K562 (cell line): Measurements from ENCODE around the gene ARFGEF3. TPM values are rescaled to one million over a fixed set of nuclear protein-coding genes. Genes with fewer than 3 reads are reported as not detected.

Experiments
- ATAC-seq: fragments of 200-7000 bp; cut with Tn5 transposase; 3 replicates; pipeline ENCODE4 v1.9.1; 2020; ENCODE audit warnings: moderate library complexity
- BruUV-seq: library from RNA; stranded (reverse); fragments of 400-500 nt; replicated peaks from 2 replicates; lab custom pipeline; 2021; lab: Mats Ljungman, UMichigan
- CTCF ChIA-PET: fragments of 300-600 bp; formaldehyde crosslinking; extraction: SDS; loops from one replicate; lab custom pipeline; 2021; ENCODE audit warnings: low intra/inter-chr PET ratio; lab: Yijun Ruan, JAX
- POLR2A ChIA-PET: fragments of 300-600, 350-650 bp; sonication (Branson Sonifier 250); formaldehyde crosslinking; extraction: SDS; loops from one replicate; lab custom pipeline; 2021; ENCODE audit warnings: antibody characterized with exemption, inconsistent platforms; lab: Yijun Ruan, JAX
- DNase-seq, 4 experiments: peaks; one replicate each; pipeline versions ENCODE4 v3.0.0 to v3.0.0-alpha.2; 2011 to 2018; ENCODE audit warnings: low spot score in 3 of 4, mixed read lengths in 3 of 4; ENCODE audit errors: extremely low read depth in 1 of 4
- FAIRE-seq: peaks from 2 replicates; lab custom pipeline; 2011; peaks lifted over from hg19 to GRCh38; lab: Jason Lieb, UNC
- H2AFZ ChIP-seq: 2 replicates; pipeline ENCODE4 v1.6.0; 2011; ENCODE audit warnings: low read depth, low read length, control low read depth, inconsistent platforms
- H3K27ac ChIP-seq: fragments of 200-600 bp; 3 replicates; pipeline ENCODE4 v1.8.0; 2011; ENCODE audit warnings: low read depth, mild to moderate bottlenecking, control low read depth, inconsistent platforms, low read length, moderate library complexity, mixed read lengths; ENCODE audit errors: extremely low read depth
- H3K27me3 ChIP-seq, 2 experiments: fragments of 300-600 bp in 1 of 2; 2 replicates in 1 of 2; 3 replicates in 1 of 2; pipeline versions ENCODE4 v1.6.0 to v1.8.0; 2011; ENCODE audit warnings: inconsistent platforms in 2 of 2, low read length in 2 of 2, mild to moderate bottlenecking in 1 of 2, mixed read lengths in 1 of 2, moderate library complexity in 1 of 2; ENCODE audit not compliant: control insufficient read depth in 2 of 2, insufficient read depth in 2 of 2
- H3K36me3 ChIP-seq: fragments of 300-600 bp; 3 replicates; pipeline ENCODE4 v1.8.0; 2011; ENCODE audit warnings: mild to moderate bottlenecking, low read length, inconsistent platforms; ENCODE audit not compliant: control insufficient read depth, insufficient read depth
- H3K4me1 ChIP-seq, 2 experiments: fragments of 200-600 bp in 1 of 2; replicated peaks in 1 of 2; 2 replicates in 1 of 2; 3 replicates in 1 of 2; pipeline versions ENCODE4 v1.5.1 to v1.8.0; 2011; ENCODE audit warnings: inconsistent platforms in 2 of 2, low read length in 2 of 2, mild to moderate bottlenecking in 1 of 2, mixed read lengths in 1 of 2, moderate library complexity in 1 of 2; ENCODE audit not compliant: control insufficient read depth in 2 of 2, insufficient read depth in 2 of 2
- H3K4me2 ChIP-seq: 2 replicates; pipeline ENCODE4 v1.6.1; 2011; ENCODE audit warnings: low read length, control low read depth, inconsistent platforms, mixed read lengths; ENCODE audit not compliant: insufficient read depth
- H3K4me3 ChIP-seq: fragments of 200-600 bp; sonication (generic), shearing (Covaris generic); 2 replicates; pipeline ENCODE4 v1.5.1; 2016; ENCODE audit warnings: control low read depth, inconsistent platforms
- H3K79me2 ChIP-seq: fragments of 200-600 bp; 3 replicates; pipeline ENCODE4 v1.8.0; 2011; ENCODE audit warnings: low read length, inconsistent platforms; ENCODE audit not compliant: control insufficient read depth, insufficient read depth
- H3K9ac ChIP-seq, 2 experiments: 2 replicates each; pipeline versions ENCODE4 v1.6.0 to v1.6.1; 2011; ENCODE audit warnings: low read depth in 2 of 2, low read length in 2 of 2, control low read depth in 1 of 2, inconsistent platforms in 1 of 2, mild to moderate bottlenecking in 1 of 2, mixed read lengths in 1 of 2; ENCODE audit not compliant: insufficient read depth in 1 of 2
- H3K9me1 ChIP-seq: one replicate; pipeline ENCODE4 v1.6.0; 2011; ENCODE audit warnings: inconsistent platforms, mild to moderate bottlenecking, low read length, moderate library complexity; ENCODE audit not compliant: control insufficient read depth, insufficient read depth
- H3K9me3 ChIP-seq: replicated peaks from 2 replicates; pipeline ENCODE4 v1.5.1; 2011; ENCODE audit warnings: low read depth, low read length, inconsistent platforms; ENCODE audit not compliant: control insufficient read depth, insufficient read depth
- H4K20me1 ChIP-seq: replicated peaks from 2 replicates; pipeline ENCODE4 v1.6.1; 2011; ENCODE audit warnings: low read length, inconsistent platforms, mixed read lengths; ENCODE audit not compliant: control insufficient read depth, insufficient read depth
- CBFA2T3 ChIP-seq: fragments of 450-650 bp; IDR thresholded peaks from 2 replicates; pipeline ENCODE4 v1.6.1; 2017
- CEBPG ChIP-seq, 3 experiments: fragments of 200-800 bp in 1 of 3; sonication (Bioruptor generic) in 1 of 3; sonication (generic) in 1 of 3; formaldehyde crosslinking in 1 of 3; IDR thresholded peaks in 2 of 3; conservative IDR thresholded peaks in 1 of 3; 2 replicates each; pipeline versions ENCODE4 v1.6.1 to v1.8.0; 2016 to 2022; ENCODE audit warnings: missing compliant biosample characterization in 2 of 3, missing genetic modification characterization in 2 of 3, mild to moderate bottlenecking in 1 of 3, missing genetic modification reagents in 1 of 3
- CGGBP1 ChIP-seq: fragments of 250-450 bp; sonication (Bioruptor Pico); IDR thresholded peaks from 2 replicates; pipeline ENCODE4 v1.9.0; 2021; ENCODE audit warnings: mild to moderate bottlenecking
- DIDO1 ChIP-seq: fragments of 450-650 bp; IDR thresholded peaks from 2 replicates; pipeline ENCODE4 v1.6.1; 2016; ENCODE audit warnings: low read depth, missing biosample characterization, missing genetic modification characterization
- GATAD2B ChIP-seq: fragments of 450-650 bp; IDR thresholded peaks from 2 replicates; pipeline ENCODE4 v1.6.1; 2017; ENCODE audit warnings: mild to moderate bottlenecking, borderline replicate concordance
- KDM2B ChIP-seq: fragments of 250-450 bp; sonication (Bioruptor Pico); IDR thresholded peaks from 2 replicates; pipeline ENCODE4 v1.8.0; 2021; ENCODE audit warnings: mild to moderate bottlenecking, moderate library complexity
- NUFIP1 ChIP-seq: fragments of 450-650 bp; IDR thresholded peaks from 2 replicates; pipeline ENCODE4 v1.6.1; 2018; ENCODE audit not compliant: partially characterized antibody
- OTX1 ChIP-seq: fragments of 450-650 bp; formaldehyde crosslinking; IDR thresholded peaks from 2 replicates; pipeline ENCODE4 v1.4.0; 2022; ENCODE audit warnings: mild to moderate bottlenecking
- RBM22 ChIP-seq: fragments of 200-400 bp; formaldehyde crosslinking; IDR thresholded peaks from 2 replicates; pipeline ENCODE4 v1.6.1; 2018; ENCODE audit warnings: low read length, low read depth; ENCODE audit not compliant: poor library complexity, severe bottlenecking
- YBX1 ChIP-seq: fragments of 450-650 bp; IDR thresholded peaks from 2 replicates; pipeline ENCODE4 v1.7.1; 2016; ENCODE audit warnings: mild to moderate bottlenecking
- ZNF253 ChIP-seq: fragments of 250-450 bp; sonication (Bioruptor Pico); conservative IDR thresholded peaks from 2 replicates; pipeline ENCODE4 v1.6.1; 2021; ENCODE audit warnings: mild to moderate bottlenecking
- WGBS: fragments of 100-300 bp; shearing (Covaris generic); methylation state at CpG from one replicate; pipeline ENCODE4 v1.1.6; 2016; ENCODE audit warnings: low coverage, mixed read lengths; ENCODE audit not compliant: insufficient coverage; ENCODE audit errors: missing lambda C conversion rate; 5-methylcytosine and 5-hydroxymethylcytosine counted together
- in situ Hi-C: fragments of 300-500 bp; cut with MboI; formaldehyde crosslinking; loops from 4 replicates; pipeline ENCODE4 v1.15.0; 2018; ENCODE audit warnings: inconsistent platforms, mixed read lengths
- intact Hi-C: fragments of 100-400 bp; cut with micrococcal nuclease; formaldehyde crosslinking; loops from 2 replicates; pipeline ENCODE4 v1.14.2; 2022
- polyA plus RNA-seq, 8 experiments: library from polyadenylated mRNA; depleted of rRNA in 4 of 8; stranded (reverse) in 5 of 8; unstranded in 3 of 8; fragments of >200 nt; fragmentation: Nextera tagmentation in 2 of 8; fragmentation: Illumina TruSeq in 1 of 8; extraction: Ambion mirVana in 2 of 8; extraction: Trizol in 1 of 8; gene quantifications; 2 replicates each; pipeline versions ENCODE4 v1.2.1 to v1.2.3, GENCODE V29; 2011 to 2014; ENCODE audit warnings: inconsistent platforms in 1 of 8, missing spikeins in 1 of 8
- total RNA-seq, 7 experiments: library from RNA; depleted of rRNA in 6 of 7; stranded (reverse); fragments of >200 nt in 6 of 7; fragmentation: Illumina TruSeq in 2 of 7; extraction: Trizol in 2 of 7; gene quantifications; 2 replicates each; pipeline versions ENCODE4 v1.2.1 to v1.2.3, GENCODE V29; 2011 to 2021; ENCODE audit warnings: low replicate concordance in 1 of 7
- TF ChIP-seq, protein P1 (sequence below): fragments of 250-450 bp; sonication (Bioruptor Pico); IDR thresholded peaks from 2 replicates; pipeline ENCODE4 v1.4.0; 2020; ENCODE audit warnings: mild to moderate bottlenecking, moderate library complexity
- TF ChIP-seq, protein P2 (sequence below): fragments of 450-650 bp; IDR thresholded peaks from 2 replicates; pipeline ENCODE4 v1.6.1; 2018; ENCODE audit warnings: mild to moderate bottlenecking, low read depth; ENCODE audit not compliant: partially characterized antibody
- TF ChIP-seq, protein P3 (sequence below): sonication (generic); IDR thresholded peaks from 2 replicates; pipeline ENCODE4 v1.6.1; 2016

Gene ARFGEF3
- total and polyA plus RNA-seq, 9 of the 15 experiments (the other 6 are each of a cell fraction or from before 2014, with no cell fraction given) = under 0.01 to 0.02 TPM; not detected in 7

- ChIA-PET POLR2A (interaction anchor here (1.3 kb wide), 1 partner anchor 10 kb away, joined by 6 read pairs; no protein-coding TSS in a partner anchor), CTCF (interaction anchor here (0.7 kb wide), 1 partner anchor 57 kb away, joined by 3 read pairs; no protein-coding TSS in a partner anchor)
- TF ChIP-seq CGGBP1 (CRISPR knock-in tag) (no peak), RBM22 (no peak), CBFA2T3 (no peak), KDM2B (no peak), NUFIP1 (no peak), ZNF253 (no peak), YBX1 (no peak), GATAD2B (no peak), CEBPG (CRISPR knock-in tag; IDR thresholded peaks at IDR 0.05) (no peak), CEBPG (tag; conservative IDR thresholded peaks at IDR 0.05 in 1 of 2, IDR thresholded peaks at IDR 0.05 in 1 of 2) (no peak), DIDO1 (tag) (no peak), OTX1 (CRISPR knock-in tag) (no peak)
- TF ChIP-seq, protein P1, sequence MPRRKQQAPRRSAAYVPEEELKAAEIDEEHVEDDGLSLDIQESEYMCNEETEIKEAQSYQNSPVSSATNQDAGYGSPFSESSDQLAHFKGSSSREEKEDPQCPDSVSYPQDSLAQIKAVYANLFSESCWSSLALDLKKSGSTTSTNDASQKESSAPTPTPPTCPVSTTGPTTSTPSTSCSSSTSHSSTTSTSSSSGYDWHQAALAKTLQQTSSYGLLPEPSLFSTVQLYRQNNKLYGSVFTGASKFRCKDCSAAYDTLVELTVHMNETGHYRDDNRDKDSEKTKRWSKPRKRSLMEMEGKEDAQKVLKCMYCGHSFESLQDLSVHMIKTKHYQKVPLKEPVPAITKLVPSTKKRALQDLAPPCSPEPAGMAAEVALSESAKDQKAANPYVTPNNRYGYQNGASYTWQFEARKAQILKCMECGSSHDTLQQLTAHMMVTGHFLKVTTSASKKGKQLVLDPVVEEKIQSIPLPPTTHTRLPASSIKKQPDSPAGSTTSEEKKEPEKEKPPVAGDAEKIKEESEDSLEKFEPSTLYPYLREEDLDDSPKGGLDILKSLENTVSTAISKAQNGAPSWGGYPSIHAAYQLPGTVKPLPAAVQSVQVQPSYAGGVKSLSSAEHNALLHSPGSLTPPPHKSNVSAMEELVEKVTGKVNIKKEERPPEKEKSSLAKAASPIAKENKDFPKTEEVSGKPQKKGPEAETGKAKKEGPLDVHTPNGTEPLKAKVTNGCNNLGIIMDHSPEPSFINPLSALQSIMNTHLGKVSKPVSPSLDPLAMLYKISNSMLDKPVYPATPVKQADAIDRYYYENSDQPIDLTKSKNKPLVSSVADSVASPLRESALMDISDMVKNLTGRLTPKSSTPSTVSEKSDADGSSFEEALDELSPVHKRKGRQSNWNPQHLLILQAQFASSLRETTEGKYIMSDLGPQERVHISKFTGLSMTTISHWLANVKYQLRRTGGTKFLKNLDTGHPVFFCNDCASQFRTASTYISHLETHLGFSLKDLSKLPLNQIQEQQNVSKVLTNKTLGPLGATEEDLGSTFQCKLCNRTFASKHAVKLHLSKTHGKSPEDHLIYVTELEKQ (CRISPR knock-in tag) = no peak
- TF ChIP-seq, protein P2, sequence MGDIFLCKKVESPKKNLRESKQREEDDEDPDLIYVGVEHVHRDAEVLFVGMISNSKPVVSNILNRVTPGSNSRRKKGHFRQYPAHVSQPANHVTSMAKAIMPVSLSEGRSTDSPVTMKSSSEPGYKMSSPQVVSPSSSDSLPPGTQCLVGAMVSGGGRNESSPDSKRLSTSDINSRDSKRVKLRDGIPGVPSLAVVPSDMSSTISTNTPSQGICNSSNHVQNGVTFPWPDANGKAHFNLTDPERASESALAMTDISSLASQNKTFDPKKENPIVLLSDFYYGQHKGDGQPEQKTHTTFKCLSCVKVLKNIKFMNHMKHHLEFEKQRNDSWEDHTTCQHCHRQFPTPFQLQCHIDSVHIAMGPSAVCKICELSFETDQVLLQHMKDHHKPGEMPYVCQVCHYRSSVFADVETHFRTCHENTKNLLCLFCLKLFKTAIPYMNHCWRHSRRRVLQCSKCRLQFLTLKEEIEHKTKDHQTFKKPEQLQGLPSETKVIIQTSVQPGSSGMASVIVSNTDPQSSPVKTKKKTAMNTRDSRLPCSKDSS = no peak
- TF ChIP-seq, protein P3, sequence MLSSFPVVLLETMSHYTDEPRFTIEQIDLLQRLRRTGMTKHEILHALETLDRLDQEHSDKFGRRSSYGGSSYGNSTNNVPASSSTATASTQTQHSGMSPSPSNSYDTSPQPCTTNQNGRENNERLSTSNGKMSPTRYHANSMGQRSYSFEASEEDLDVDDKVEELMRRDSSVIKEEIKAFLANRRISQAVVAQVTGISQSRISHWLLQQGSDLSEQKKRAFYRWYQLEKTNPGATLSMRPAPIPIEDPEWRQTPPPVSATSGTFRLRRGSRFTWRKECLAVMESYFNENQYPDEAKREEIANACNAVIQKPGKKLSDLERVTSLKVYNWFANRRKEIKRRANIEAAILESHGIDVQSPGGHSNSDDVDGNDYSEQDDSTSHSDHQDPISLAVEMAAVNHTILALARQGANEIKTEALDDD = no peak
- WGBS = 0% methylated on average over 2 of the region's 2 CpGs
- ATAC-seq (no peak), DNase-seq (no peak), FAIRE-seq (no peak)
- H3K4me2 ChIP-seq = no peak overlapping the region
- no peaks in the 10 kb centered on the region for H3K9me1 ChIP-seq
- H3K4me3 ChIP-seq = no peak overlapping the region
- no peaks in the 10 kb centered on the region for H4K20me1 ChIP-seq
- H3K4me1 ChIP-seq = no peaks in the 10 kb centered on the region
- H3K27ac ChIP-seq = no peak overlapping the region
- no peak overlapping the region for H2AFZ ChIP-seq
- BruUV-seq = no TSS peak
- H3K9ac ChIP-seq = no peak overlapping the region
- H3K36me3 ChIP-seq = no peaks in the 10 kb centered on the region
- H3K27me3 ChIP-seq = peaks cover 0 to 5% of the 10 kb centered on the region in 2 experiments; a peak in 1 of 5 replicates
- in situ Hi-C loops (no loop called here), intact Hi-C loops (no loop called here)
- no peaks in the 10 kb centered on the region for H3K9me3 ChIP-seq
- no peaks in the 10 kb centered on the region for H3K79me2 ChIP-seq
These were observed 49.4 kb downstream of the ARFGEF3 start for GRCh38 chr6:138211048-138211581.
